Ectodermal cell (in vitro differentiated cells): ENCODE results near the gene PIEZO2.

Experiments
- H3K27ac ChIP-seq: 2 replicates; pipeline ENCODE4 v1.7.0; 2013; ENCODE audit warnings: mild to moderate bottlenecking, low read depth, low read length; ENCODE audit not compliant: insufficient read depth, poor library complexity, severe bottlenecking
- H3K27me3 ChIP-seq: 2 replicates; pipeline ENCODE4 v1.7.0; 2013; ENCODE audit warnings: mild to moderate bottlenecking, low read length; ENCODE audit not compliant: insufficient read depth, control insufficient read depth, poor library complexity, severe bottlenecking
- H3K36me3 ChIP-seq: one replicate; pipeline ENCODE4 v1.7.0; 2013; ENCODE audit warnings: low read length; ENCODE audit not compliant: control insufficient read depth, insufficient read depth
- H3K4me1 ChIP-seq: one replicate; pipeline ENCODE4 v1.7.0; 2013; ENCODE audit warnings: low read length; ENCODE audit not compliant: control insufficient read depth, insufficient read depth
- H3K4me3 ChIP-seq: 2 replicates; pipeline ENCODE4 v1.7.0; 2013; ENCODE audit warnings: low read depth, low read length, control low read depth; ENCODE audit not compliant: insufficient read depth
- H3K9me3 ChIP-seq: 2 replicates; pipeline ENCODE4 v1.7.0; 2013; ENCODE audit warnings: mild to moderate bottlenecking, low read length, moderate library complexity; ENCODE audit not compliant: control insufficient read depth
- WGBS, 2 experiments: methylation state at CpG; one replicate each; pipeline ENCODE4 v1.1.7; 2013; ENCODE audit warnings: missing lambda C conversion rate in 2 of 2; 5-methylcytosine and 5-hydroxymethylcytosine counted together

Gene PIEZO2

DNA sequence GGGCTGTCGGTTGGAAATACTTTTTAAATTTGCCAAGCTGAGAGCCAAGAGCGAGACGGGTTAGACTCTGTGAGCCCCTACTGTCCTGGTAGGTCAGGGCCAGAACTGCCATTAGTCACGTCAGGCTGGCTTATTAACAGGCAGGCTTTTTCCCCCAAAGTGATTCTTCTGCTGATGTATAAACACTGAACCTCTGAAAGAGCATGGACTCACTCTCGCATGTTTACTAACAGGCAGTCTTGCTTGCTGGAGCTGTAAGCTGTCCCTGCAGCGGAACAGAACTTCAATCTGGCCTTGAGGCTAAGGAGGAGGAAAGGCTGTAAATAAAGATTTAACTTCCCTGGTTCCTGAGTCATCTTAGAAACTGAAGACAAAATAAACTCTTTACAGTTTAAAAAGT lies 288.4 kb downstream of the PIEZO2 start:
- Histone ChIP-seq H3K27me3 (no peaks in the 10 kb centered on the region), H3K27ac (no peak overlapping the region), H3K9me3 (no peaks in the 10 kb centered on the region), H3K36me3 (no peaks in the 10 kb centered on the region), H3K4me1 (no peaks in the 10 kb centered on the region), H3K4me3 (no peak overlapping the region)
- WGBS, 2 experiments = 90 to 91% methylated on average over 6 of the region's 6 CpGs

DNA sequence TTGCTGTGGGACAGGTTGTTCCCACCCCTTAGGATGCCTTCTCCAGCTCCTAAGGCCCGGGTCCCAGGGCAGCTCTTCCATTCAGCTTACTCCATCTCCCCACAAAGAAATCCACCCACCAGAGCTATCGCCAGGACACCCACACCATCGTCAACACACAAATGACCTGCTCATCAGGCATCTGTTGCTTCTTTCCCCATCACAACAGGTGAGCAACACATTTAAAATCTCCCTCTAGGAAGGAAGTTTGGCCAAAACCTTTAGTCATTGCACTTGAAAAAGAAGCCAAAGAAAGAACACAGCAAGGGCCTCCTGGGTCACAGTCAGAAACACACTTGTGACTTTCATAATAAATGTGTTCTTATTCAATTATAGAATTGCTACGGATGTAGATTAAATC lies 289.0 kb downstream of the PIEZO2 start:
- 76 to 84% methylated on average over 4 of the region's 4 CpGs for WGBS, 2 experiments
- no peak overlapping the region for H3K27ac ChIP-seq

DNA sequence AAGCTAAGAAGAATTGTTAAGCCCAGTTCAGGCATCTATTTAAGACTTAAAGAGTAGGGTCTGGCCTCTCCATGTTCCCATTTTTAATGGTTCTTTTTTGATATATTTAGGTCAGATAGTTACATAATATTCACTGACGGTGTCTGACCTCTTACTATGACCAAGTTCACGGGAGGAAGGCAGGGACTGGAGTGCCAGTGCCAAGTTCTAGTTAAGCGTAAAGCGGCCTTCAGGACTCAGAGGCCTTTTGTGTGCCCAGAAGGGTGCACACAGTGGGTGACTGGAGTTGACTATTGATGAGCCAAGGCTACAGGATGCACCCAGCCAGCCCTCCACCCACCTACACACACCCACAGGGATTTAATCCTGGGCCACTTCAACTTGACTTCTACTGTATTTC lies 290.9 kb downstream of the PIEZO2 start:
- H3K27ac ChIP-seq = no peak overlapping the region
- H3K36me3 ChIP-seq = no peaks in the 10 kb centered on the region
- no peaks in the 10 kb centered on the region for H3K4me1 ChIP-seq
- WGBS, 2 experiments = 93 to 98% methylated on average over 4 of the region's 4 CpGs
- H3K9me3 ChIP-seq = no peaks in the 10 kb centered on the region
- H3K4me3 ChIP-seq = no peak overlapping the region
- no peaks in the 10 kb centered on the region for H3K27me3 ChIP-seq

More for the DNA sequence above, 289.0 kb downstream of the PIEZO2 start:
- H3K27me3 ChIP-seq = no peaks in the 10 kb centered on the region
- H3K36me3 ChIP-seq = no peaks in the 10 kb centered on the region
- no peak overlapping the region for H3K4me3 ChIP-seq
- no peaks in the 10 kb centered on the region for H3K9me3 ChIP-seq
- H3K4me1 ChIP-seq = no peaks in the 10 kb centered on the region

DNA sequence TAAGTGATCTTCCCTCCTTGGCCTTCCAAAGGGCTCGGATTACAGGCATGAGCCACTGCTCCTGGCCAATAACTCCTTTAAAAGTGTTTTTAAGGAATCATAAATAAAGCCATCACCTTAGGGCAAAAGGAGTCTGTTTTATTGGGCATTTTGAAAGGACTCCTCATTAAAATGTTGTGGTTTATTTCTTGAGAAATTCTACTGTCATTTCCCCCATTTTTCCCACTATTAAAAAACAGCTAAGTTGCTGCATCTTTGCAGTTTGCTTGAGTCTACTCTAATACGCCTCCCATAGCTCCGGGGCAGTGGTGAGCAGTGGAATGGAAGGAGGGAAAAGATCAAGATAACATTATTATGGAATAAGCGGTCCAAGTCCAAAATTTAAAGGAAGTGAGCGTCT lies 293.2 kb downstream of the PIEZO2 start:
- H3K4me3 ChIP-seq = no peak overlapping the region
- H3K36me3 ChIP-seq = no peaks in the 10 kb centered on the region
- H3K27me3 ChIP-seq = no peaks in the 10 kb centered on the region
- H3K27ac ChIP-seq = no peak overlapping the region
- no peaks in the 10 kb centered on the region for H3K9me3 ChIP-seq
- no peaks in the 10 kb centered on the region for H3K4me1 ChIP-seq
- WGBS, 2 experiments = 92 to 97% methylated on average over 5 of the region's 5 CpGs

DNA sequence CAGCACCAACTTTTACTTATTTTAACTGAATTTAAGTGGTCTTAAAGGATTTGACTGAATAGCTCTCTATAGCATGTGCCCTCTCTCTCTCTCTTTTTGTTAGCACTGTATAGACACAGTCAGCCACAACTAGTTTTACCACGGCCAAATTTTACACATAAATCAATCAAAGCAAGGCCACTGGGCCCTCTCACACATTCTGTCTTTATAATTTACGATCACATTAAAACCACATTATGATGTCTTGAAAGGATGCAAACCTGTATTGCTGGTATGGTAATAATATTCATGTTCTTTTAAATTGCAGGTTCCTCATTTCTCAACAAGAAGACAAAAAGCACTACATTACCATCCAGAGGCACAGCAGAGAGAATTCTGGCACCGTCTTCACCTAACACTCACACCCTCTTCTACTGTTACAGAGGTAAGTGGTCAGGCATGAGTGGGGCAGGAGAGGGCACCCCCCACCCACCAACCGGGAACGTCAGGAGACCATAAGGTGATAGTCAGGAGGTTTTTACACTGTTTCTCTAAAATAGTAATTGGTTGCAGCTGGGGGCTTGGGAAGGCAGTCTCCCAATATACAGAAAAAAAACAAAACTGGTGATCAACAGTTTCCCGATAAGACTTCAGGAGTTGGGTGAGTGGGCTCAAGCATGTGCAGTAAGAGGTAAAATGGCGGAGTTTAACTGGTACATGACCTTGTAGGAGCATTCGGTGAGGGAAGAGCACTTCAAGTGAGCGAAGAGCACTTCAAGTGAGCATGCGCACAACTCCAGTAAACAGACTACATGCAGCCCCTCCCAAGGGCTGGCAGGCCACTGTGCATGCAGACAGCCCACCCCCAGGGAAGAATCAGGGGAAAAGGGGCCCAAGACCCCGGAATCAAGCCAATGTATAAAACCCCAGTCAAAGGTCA lies 296.7 kb downstream of the PIEZO2 start:
- 90 to 92% methylated on average over 9 to 11 of the region's 11 CpGs for WGBS, 2 experiments
- no peaks in the 10 kb centered on the region for H3K9me3 ChIP-seq
- H3K4me3 ChIP-seq = no peak overlapping the region
- no peak overlapping the region for H3K27ac ChIP-seq
- H3K4me1 ChIP-seq = no peaks in the 10 kb centered on the region
- H3K36me3 ChIP-seq = no peaks in the 10 kb centered on the region
- no peaks in the 10 kb centered on the region for H3K27me3 ChIP-seq

DNA sequence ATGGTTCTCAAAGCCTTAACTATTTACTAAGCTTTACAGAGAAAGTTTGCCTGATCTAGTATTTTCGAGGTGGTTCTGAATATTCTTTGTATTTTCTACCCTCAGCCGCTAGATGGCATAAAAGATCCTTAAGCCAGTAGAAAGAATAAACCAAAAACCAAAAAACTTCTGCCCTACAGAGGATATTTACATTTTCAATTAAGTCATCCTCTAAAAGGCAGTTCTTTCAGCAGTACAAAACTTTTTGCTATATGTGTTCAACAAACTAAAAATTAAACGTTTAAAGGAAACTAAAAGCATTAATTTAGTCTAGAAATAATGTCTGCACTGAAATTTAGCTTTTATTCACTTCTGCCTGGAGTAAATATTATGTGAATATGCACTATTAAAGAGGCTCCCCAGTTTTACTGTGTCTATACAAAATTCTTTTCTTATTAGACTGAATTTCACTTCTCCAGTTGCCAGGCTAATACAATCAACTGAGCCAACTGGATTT lies 297.5 kb downstream of the PIEZO2 start:
- Histone ChIP-seq H3K27me3 (no peaks in the 10 kb centered on the region), H3K27ac (no peak overlapping the region), H3K4me1 (no peaks in the 10 kb centered on the region), H3K4me3 (no peak overlapping the region), H3K36me3 (no peaks in the 10 kb centered on the region), H3K9me3 (no peaks in the 10 kb centered on the region)
- WGBS, 2 experiments = 0 to 6% methylated on average over 2 of the region's 3 CpGs

DNA sequence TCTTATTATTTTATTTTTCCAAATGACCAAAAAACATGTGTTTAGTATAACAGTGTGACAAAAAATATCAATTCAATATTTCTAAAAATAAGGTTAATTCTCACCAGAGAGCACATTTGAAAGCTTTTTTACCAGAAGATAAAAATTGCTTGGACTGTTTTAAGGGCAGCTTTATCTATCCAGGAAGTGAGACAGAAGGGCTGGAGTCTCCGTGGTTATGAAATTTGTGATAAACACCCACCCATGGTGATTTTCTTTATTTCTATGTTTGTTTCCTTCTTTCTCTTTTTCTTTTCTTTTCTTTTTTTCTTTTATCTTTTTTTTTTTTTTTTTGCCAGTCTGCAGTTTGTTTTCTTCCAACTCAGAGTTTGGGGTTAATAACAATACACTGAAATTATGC lies 298.5 kb downstream of the PIEZO2 start:
- H3K36me3 ChIP-seq = no peaks in the 10 kb centered on the region
- no peaks in the 10 kb centered on the region for H3K27me3 ChIP-seq
- 100% methylated on average over 1 of the region's 1 CpG; no CpG with 5 or more reads in 1 of the 2 experiments for WGBS, 2 experiments
- no peak overlapping the region for H3K4me3 ChIP-seq
- H3K27ac ChIP-seq = no peak overlapping the region
- no peaks in the 10 kb centered on the region for H3K9me3 ChIP-seq
- H3K4me1 ChIP-seq = no peaks in the 10 kb centered on the region

DNA sequence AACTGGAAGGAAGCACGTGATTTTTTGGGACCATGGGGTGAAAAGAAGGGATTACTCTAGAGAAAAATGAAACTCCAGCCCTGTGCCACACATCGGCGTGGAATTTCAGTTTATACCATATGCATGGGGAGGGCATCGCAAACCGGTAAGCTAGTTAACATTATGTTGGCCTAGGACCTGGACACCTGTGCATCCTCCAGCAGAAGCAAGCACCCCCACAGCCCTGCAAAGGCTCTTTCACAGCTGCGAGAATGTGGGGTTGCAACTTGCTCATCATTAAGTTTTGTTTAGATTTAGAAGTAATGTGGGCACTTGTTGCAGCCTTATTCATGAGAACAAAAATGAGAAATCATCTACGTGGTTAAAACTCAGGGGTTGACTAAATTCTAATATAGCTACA lies 299.2 kb downstream of the PIEZO2 start:
- Histone ChIP-seq H3K36me3 (no peaks in the 10 kb centered on the region), H3K4me3 (no peak overlapping the region), H3K27me3 (no peaks in the 10 kb centered on the region), H3K27ac (no peak overlapping the region), H3K9me3 (no peaks in the 10 kb centered on the region), H3K4me1 (no peaks in the 10 kb centered on the region)
- 90 to 96% methylated on average over 6 to 7 of the region's 7 CpGs for WGBS, 2 experiments

DNA sequence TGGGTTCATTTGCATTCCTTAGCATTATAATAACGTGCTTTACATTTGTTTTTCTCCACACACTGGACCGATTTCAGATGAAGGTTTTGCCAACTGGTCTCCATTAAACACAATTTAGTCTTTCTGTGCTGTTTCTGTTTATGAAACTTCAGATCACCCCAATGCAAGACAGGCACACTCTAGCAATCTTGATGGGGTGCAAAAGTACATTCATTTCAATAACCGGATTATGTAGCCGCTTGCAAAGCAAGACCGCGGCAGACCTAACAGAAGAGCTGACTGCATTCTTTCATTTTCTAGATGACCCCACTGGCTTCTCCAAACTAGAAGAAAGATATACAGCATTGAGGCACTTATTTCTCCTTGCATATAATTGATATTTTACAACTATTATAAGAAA lies 301.5 kb downstream of the PIEZO2 start:
- Histone ChIP-seq H3K9me3 (no peaks in the 10 kb centered on the region), H3K36me3 (no peaks in the 10 kb centered on the region), H3K4me1 (no peaks in the 10 kb centered on the region), H3K4me3 (no peak overlapping the region), H3K27ac (no peak overlapping the region), H3K27me3 (no peaks in the 10 kb centered on the region)
- 81 to 84% methylated on average over 6 of the region's 6 CpGs for WGBS, 2 experiments

DNA sequence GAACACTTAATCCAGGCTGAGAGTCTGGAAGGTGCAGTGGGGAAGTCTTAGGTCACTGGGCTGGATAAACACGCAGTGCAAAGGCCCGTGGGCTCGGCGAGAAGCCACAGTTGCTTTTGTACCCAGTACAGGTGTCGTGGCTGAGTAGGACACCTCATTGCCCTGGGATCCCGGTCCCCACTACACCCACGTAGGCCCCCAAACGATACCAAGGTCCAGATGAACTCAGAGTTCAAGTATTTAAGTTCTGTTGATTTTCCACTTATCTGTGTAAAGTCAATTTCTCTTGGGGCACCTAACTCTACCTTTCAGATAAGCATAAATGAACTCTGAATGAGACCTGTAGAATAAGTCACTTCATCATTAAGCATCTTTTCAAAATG lies 302.0 kb downstream of the PIEZO2 start:
- no peaks in the 10 kb centered on the region for H3K4me1 ChIP-seq
- WGBS, 2 experiments = 94 to 95% methylated on average over 8 of the region's 8 CpGs
- no peak overlapping the region for H3K4me3 ChIP-seq
- H3K27ac ChIP-seq = no peak overlapping the region
- no peaks in the 10 kb centered on the region for H3K36me3 ChIP-seq
- H3K9me3 ChIP-seq = no peaks in the 10 kb centered on the region
- H3K27me3 ChIP-seq = no peaks in the 10 kb centered on the region
